HepG2 (cell line): ENCODE measurements around the gene DNMT3A. TPM values are rescaled to one million over a fixed set of nuclear protein-coding genes. Genes with fewer than 3 reads are reported as not detected.

ENCODE experiments used
- ATAC-seq: fragments of 200-7000 bp; cut with Tn5 transposase; 3 replicates; pipeline ENCODE4 v1.9.1; 2020; ENCODE audit warnings: mild to moderate bottlenecking, moderate library complexity
- BruUV-seq: library from RNA; stranded (reverse); fragments of 400-500 nt; replicated peaks from 2 replicates; lab custom pipeline; 2021; lab: Mats Ljungman, UMichigan
- CTCF ChIA-PET: fragments of 300-600 bp; formaldehyde crosslinking; extraction: SDS; loops from one replicate; lab custom pipeline; 2021; ENCODE audit warnings: low total read pairs, inconsistent platforms, low intra/inter-chr PET ratio; lab: Yijun Ruan, JAX
- POLR2A ChIA-PET: fragments of 350-600 bp; sonication (Branson Sonifier 250); formaldehyde crosslinking; loops from one replicate; lab custom pipeline; 2020; ENCODE audit warnings: antibody characterized with exemption, inconsistent platforms; lab: Yijun Ruan, JAX
- DNase-seq: peaks from one replicate; pipeline ENCODE4 v3.0.0-alpha.2; 2015; ENCODE audit warnings: low spot score
- FAIRE-seq: peaks from 3 replicates; lab custom pipeline; 2011; peaks lifted over from hg19 to GRCh38; lab: Jason Lieb, UNC
- H2AFZ ChIP-seq: one replicate; pipeline ENCODE4 v1.6.1; 2011; ENCODE audit warnings: low read length, inconsistent platforms
- H3K27ac ChIP-seq: fragments of 300-600 bp; 3 replicates; pipeline ENCODE4 v1.8.0; 2011; ENCODE audit warnings: mixed run types, mild to moderate bottlenecking, mixed read lengths, low read length, inconsistent platforms; ENCODE audit not compliant: insufficient read depth; ENCODE audit errors: extremely low read length
- H3K27me3 ChIP-seq, 2 experiments: fragments of 200-600 bp in 1 of 2; 2 replicates in 1 of 2; 3 replicates in 1 of 2; pipeline versions ENCODE4 v1.6.0 to v1.8.0; 2011; ENCODE audit warnings: low read length in 2 of 2, mild to moderate bottlenecking in 2 of 2, moderate library complexity in 2 of 2, inconsistent platforms in 1 of 2; ENCODE audit not compliant: insufficient read depth in 2 of 2, control insufficient read depth in 1 of 2
- H3K36me3 ChIP-seq, 2 experiments: fragments of 200-600 bp in 1 of 2; replicated peaks in 1 of 2; 2 replicates in 1 of 2; 3 replicates in 1 of 2; pipeline versions ENCODE4 v1.5.1 to v1.8.0; 2011; ENCODE audit warnings: low read length in 2 of 2, inconsistent platforms in 1 of 2; ENCODE audit not compliant: insufficient read depth in 2 of 2, control insufficient read depth in 1 of 2
- H3K4me1 ChIP-seq: 2 replicates; pipeline ENCODE4 v1.5.1; 2012; ENCODE audit warnings: low read length, inconsistent platforms; ENCODE audit not compliant: insufficient read depth
- H3K4me2 ChIP-seq: 2 replicates; pipeline ENCODE4 v1.6.0; 2011; ENCODE audit warnings: low read depth, low read length, inconsistent platforms
- H3K4me3 ChIP-seq, 3 experiments: fragments of 200-600 bp in 1 of 3; sonication (generic), shearing (Covaris generic) in 1 of 3; replicated peaks in 1 of 3; 2 replicates each; pipeline ENCODE4 v1.5.1; 2011 to 2016; ENCODE audit warnings: low read length in 3 of 3, inconsistent platforms in 2 of 3, low read depth in 2 of 3, mild to moderate bottlenecking in 2 of 3, control low read depth in 1 of 3, mixed read lengths in 1 of 3; ENCODE audit not compliant: insufficient read depth in 1 of 3
- H3K79me2 ChIP-seq: one replicate; pipeline ENCODE4 v1.6.1; 2011; ENCODE audit warnings: low read length, inconsistent platforms; ENCODE audit not compliant: insufficient read depth
- H3K9ac ChIP-seq: 2 replicates; pipeline ENCODE4 v1.6.0; 2011; ENCODE audit warnings: mild to moderate bottlenecking, low read depth, low read length, inconsistent platforms; ENCODE audit not compliant: insufficient read depth
- H3K9me3 ChIP-seq: 2 replicates; pipeline ENCODE4 v1.5.1; 2012; ENCODE audit warnings: mild to moderate bottlenecking, low read length
- H4K20me1 ChIP-seq: 2 replicates; pipeline ENCODE4 v1.6.0; 2011; ENCODE audit warnings: inconsistent platforms, mild to moderate bottlenecking, low read length, moderate library complexity; ENCODE audit not compliant: insufficient read depth
- E2F1 ChIP-seq: sonication (generic); formaldehyde crosslinking; IDR thresholded peaks from 2 replicates; pipeline ENCODE4 v1.5.0; 2020; ENCODE audit warnings: missing genetic modification reagents
- FOXK1 ChIP-seq: sonication (generic); formaldehyde crosslinking; IDR thresholded peaks from 2 replicates; pipeline ENCODE4 v1.4.0; 2020; ENCODE audit warnings: low read depth, missing genetic modification reagents, borderline replicate concordance
- GATAD1 ChIP-seq: IDR thresholded peaks from 2 replicates; pipeline ENCODE4 v1.6.1; 2016; ENCODE audit warnings: missing genetic modification reagents, missing compliant biosample characterization
- HOXA3 ChIP-seq: sonication (generic); formaldehyde crosslinking; IDR thresholded peaks from 2 replicates; pipeline ENCODE4 v1.5.0; 2020; ENCODE audit warnings: missing genetic modification reagents
- REPIN1 ChIP-seq: sonication (generic); formaldehyde crosslinking; IDR thresholded peaks from 2 replicates; pipeline ENCODE4 v1.8.0; 2022; ENCODE audit warnings: missing genetic modification reagents, low read depth, mild to moderate bottlenecking, borderline replicate concordance
- TOE1 ChIP-seq: sonication (generic); formaldehyde crosslinking; IDR thresholded peaks from 2 replicates; pipeline ENCODE4 v1.4.0; 2020; ENCODE audit warnings: mild to moderate bottlenecking, missing genetic modification reagents
- ZKSCAN5 ChIP-seq: sonication (generic); formaldehyde crosslinking; IDR thresholded peaks from 2 replicates; pipeline ENCODE4 v1.5.1; 2020; ENCODE audit warnings: mild to moderate bottlenecking, missing genetic modification reagents
- ZNF180 ChIP-seq: sonication (generic); formaldehyde crosslinking; IDR thresholded peaks from 2 replicates; pipeline ENCODE4 v1.4.0; 2020; ENCODE audit warnings: low read depth, missing genetic modification reagents, borderline replicate concordance
- ZNF331 ChIP-seq: sonication (generic); formaldehyde crosslinking; IDR thresholded peaks from 2 replicates; pipeline ENCODE4 v1.4.0; 2020; ENCODE audit warnings: missing genetic modification reagents
- ZNF770 ChIP-seq: sonication (generic); formaldehyde crosslinking; IDR thresholded peaks from 2 replicates; pipeline ENCODE4 v1.5.0; 2020; ENCODE audit warnings: mild to moderate bottlenecking, missing genetic modification reagents
- WGBS: methylation state at CpG from one replicate; pipeline ENCODE4 v1.1.6; 2017; ENCODE audit warnings: low lambda C conversion rate; 5-methylcytosine and 5-hydroxymethylcytosine counted together
- in situ Hi-C: cut with HindIII; loops from 2 replicates; pipeline ENCODE4 v1.10.0; 2017; ENCODE audit warnings: low pct_unique_long_range_greater_than_20kb; ENCODE audit not compliant: extremely low pct_ligation_motif_present
- intact Hi-C: fragments of 100-400 bp; cut with micrococcal nuclease; formaldehyde crosslinking; loops from one replicate; pipeline ENCODE4 v1.10.0; 2022; ENCODE audit not compliant: unreplicated experiment
- polyA plus RNA-seq, 8 experiments: library from polyadenylated mRNA; depleted of rRNA in 3 of 8; stranded (reverse) in 7 of 8; unstranded in 1 of 8; fragments of >200 nt; fragmentation: Illumina TruSeq in 4 of 8; extraction: Trizol in 4 of 8; gene quantifications; 2 replicates each; pipeline versions ENCODE4 v1.2.1 to v1.2.3, GENCODE V29; 2011 to 2016; ENCODE audit warnings: low read depth in 4 of 8, missing spikeins in 1 of 8, mixed read lengths in 1 of 8; ENCODE audit not compliant: insufficient read depth in 1 of 8
- total RNA-seq, 5 experiments: library from RNA; depleted of rRNA; stranded (reverse); fragments of >200 nt; fragmentation: Illumina TruSeq; extraction: Trizol; gene quantifications; 2 replicates each; pipeline ENCODE4 v1.2.3, GENCODE V29; 2016; ENCODE audit warnings: low read depth in 1 of 5
- TF ChIP-seq, protein P1 (sequence below): sonication (generic); formaldehyde crosslinking; IDR thresholded peaks from 2 replicates; pipeline ENCODE4 v1.4.0; 2020; ENCODE audit warnings: low read depth, missing genetic modification reagents

The DNMT3A gene
- total and polyA plus RNA-seq, 2 of the 13 experiments (the other 11 are each of a cell fraction or from before 2014, with no cell fraction given) = 14.7 to 29.1 TPM

DNA sequence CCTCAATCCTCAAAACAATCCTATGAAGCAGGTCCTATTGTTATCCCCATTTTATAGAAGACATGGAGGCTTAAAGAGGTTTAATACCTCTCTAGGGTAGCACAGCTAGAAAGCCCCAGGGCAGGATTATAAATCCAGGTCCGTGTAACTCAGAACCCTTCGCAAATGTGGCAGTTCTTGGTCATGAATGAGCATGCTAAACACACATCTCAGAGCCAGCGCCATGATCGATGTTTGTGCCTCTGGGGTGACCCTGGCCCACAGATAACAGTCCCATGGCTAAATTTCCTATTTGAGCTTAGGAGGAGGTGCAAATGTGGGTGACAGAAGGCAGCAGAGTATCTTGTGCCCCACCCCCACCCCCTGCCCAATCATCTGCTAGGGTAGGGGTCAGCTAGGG, 17.5 kb downstream of the DNMT3A start:
- FAIRE-seq (no peak), DNase-seq (no peak), ATAC-seq (no peak)
- intact Hi-C loops (no loop called here), in situ Hi-C loops (no loop called here)
- Histone ChIP-seq H3K4me2 (no peak overlapping the region), H3K4me1 (no peaks in the 10 kb centered on the region), H3K27me3 (no peaks in the 10 kb centered on the region), H2AFZ (no peak overlapping the region), H4K20me1 (no peaks in the 10 kb centered on the region; the same call in 1 of the 2 replicates), H3K9ac (no peak overlapping the region), H3K36me3 (no peaks in the 10 kb centered on the region), H3K27ac (no peak overlapping the region), H3K9me3 (peaks cover 5% of the 10 kb centered on the region; the same call in 1 of the 2 replicates), H3K79me2 (no peaks in the 10 kb centered on the region), H3K4me3 (no peak overlapping the region)
- WGBS = 70% methylated on average over 4 of the region's 4 CpGs
- no TSS peak for BruUV-seq
- ChIA-PET POLR2A (no interaction called here), CTCF (no interaction called here)
- TF ChIP-seq, protein P1, sequence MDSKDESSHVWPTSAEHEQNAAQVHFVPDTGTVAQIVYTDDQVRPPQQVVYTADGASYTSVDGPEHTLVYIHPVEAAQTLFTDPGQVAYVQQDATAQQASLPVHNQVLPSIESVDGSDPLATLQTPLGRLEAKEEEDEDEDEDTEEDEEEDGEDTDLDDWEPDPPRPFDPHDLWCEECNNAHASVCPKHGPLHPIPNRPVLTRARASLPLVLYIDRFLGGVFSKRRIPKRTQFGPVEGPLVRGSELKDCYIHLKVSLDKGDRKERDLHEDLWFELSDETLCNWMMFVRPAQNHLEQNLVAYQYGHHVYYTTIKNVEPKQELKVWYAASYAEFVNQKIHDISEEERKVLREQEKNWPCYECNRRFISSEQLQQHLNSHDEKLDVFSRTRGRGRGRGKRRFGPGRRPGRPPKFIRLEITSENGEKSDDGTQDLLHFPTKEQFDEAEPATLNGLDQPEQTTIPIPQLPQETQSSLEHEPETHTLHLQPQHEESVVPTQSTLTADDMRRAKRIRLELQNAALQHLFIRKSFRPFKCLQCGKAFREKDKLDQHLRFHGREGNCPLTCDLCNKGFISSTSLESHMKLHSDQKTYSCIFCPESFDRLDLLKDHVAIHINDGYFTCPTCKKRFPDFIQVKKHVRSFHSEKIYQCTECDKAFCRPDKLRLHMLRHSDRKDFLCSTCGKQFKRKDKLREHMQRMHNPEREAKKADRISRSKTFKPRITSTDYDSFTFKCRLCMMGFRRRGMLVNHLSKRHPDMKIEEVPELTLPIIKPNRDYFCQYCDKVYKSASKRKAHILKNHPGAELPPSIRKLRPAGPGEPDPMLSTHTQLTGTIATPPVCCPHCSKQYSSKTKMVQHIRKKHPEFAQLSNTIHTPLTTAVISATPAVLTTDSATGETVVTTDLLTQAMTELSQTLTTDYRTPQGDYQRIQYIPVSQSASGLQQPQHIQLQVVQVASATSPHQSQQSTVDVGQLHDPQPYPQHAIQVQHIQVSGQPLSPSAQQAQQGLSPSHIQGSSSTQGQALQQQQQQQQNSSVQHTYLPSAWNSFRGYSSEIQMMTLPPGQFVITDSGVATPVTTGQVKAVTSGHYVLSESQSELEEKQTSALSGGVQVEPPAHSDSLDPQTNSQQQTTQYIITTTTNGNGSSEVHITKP (CRISPR knock-in tag) = no peak
- TF ChIP-seq ZNF770 (CRISPR knock-in tag) (no peak), GATAD1 (no peak), REPIN1 (CRISPR knock-in tag) (no peak), ZNF180 (CRISPR knock-in tag) (no peak), ZKSCAN5 (CRISPR knock-in tag) (no peak), HOXA3 (CRISPR knock-in tag) (no peak), E2F1 (CRISPR knock-in tag) (no peak), TOE1 (CRISPR knock-in tag) (no peak), FOXK1 (no peak), ZNF331 (CRISPR knock-in tag) (no peak)
